HCT116 (cell line): ENCODE data around the gene MLYCD. TPM values are rescaled to one million over a fixed set of nuclear protein-coding genes. Genes with fewer than 3 reads are reported as not detected.

Experiments
- ATAC-seq: fragments of 200-7000 bp; cut with Tn5 transposase; 2 replicates; pipeline ENCODE4 v1.9.1; 2020; ENCODE audit warnings: mild to moderate bottlenecking, moderate library complexity
- BruUV-seq: library from RNA; stranded (reverse); fragments of 400-500 nt; replicated peaks from 2 replicates; lab custom pipeline; 2021; lab: Mats Ljungman, UMichigan
- CTCF ChIA-PET: fragments of 300-600 bp; sonication (Branson Sonifier 250); formaldehyde crosslinking; loops from one replicate; lab custom pipeline; 2021; ENCODE audit warnings: antibody characterized with exemption; lab: Charles Lee
- POLR2A ChIA-PET: fragments of 300-600, 350-600 bp; sonication (Branson Sonifier 250); formaldehyde crosslinking; loops from one replicate; lab custom pipeline; 2021; ENCODE audit warnings: antibody characterized with exemption; lab: Charles Lee
- RAD21 ChIA-PET, 2 experiments: fragments of 300-600 bp; sonication (Branson Sonifier 250); formaldehyde crosslinking; loops; one replicate each; lab custom pipeline; 2023; ENCODE audit warnings: low total read pairs in 2 of 2; ENCODE audit not compliant: uncharacterized antibody in 2 of 2, unreplicated experiment in 2 of 2, low non-redundant PET in 1 of 2; lab: Charles Lee
- DNase-seq: peaks from one replicate; pipeline ENCODE4 v3.0.0-alpha.2; 2010; ENCODE audit warnings: low read depth, low spot score
- H2AFZ ChIP-seq: fragments of 200-600 bp; shearing (Covaris generic), sonication (generic); 2 replicates; pipeline ENCODE4 v1.6.1; 2017; ENCODE audit warnings: low read depth, mixed run types, mixed read lengths, antibody characterized with exemption, low read length; ENCODE audit not compliant: poor library complexity, severe bottlenecking
- H3K27ac ChIP-seq: 2 replicates; pipeline ENCODE4 v1.5.1; 2012; ENCODE audit warnings: low read depth, low read length
- H3K27me3 ChIP-seq: fragments of 200-600 bp; sonication (generic); 2 replicates; pipeline ENCODE4 v1.6.1; 2016; ENCODE audit warnings: mixed run types, low read length, mixed read lengths; ENCODE audit not compliant: insufficient read depth
- H3K36me3 ChIP-seq, 2 experiments: fragments of 200-500 bp in 1 of 2; fragments of 200-600 bp in 1 of 2; sonication (Bioruptor generic) in 1 of 2; sonication (generic) in 1 of 2; 2 replicates each; pipeline versions ENCODE4 v1.5.1 to v1.6.1; 2014 to 2016; ENCODE audit warnings: low read length in 2 of 2, inconsistent platforms in 1 of 2, mixed read lengths in 1 of 2, mixed run types in 1 of 2; ENCODE audit not compliant: insufficient read depth in 2 of 2, control insufficient read depth in 1 of 2
- H3K4me1 ChIP-seq, 2 experiments: fragments of 200-600 bp in 1 of 2; sonication (generic) in 1 of 2; 2 replicates each; pipeline versions ENCODE4 v1.5.1 to v1.6.1; 2012 to 2017; ENCODE audit warnings: low read length in 2 of 2, inconsistent platforms in 1 of 2, mild to moderate bottlenecking in 1 of 2, mixed read lengths in 1 of 2, mixed run types in 1 of 2, moderate library complexity in 1 of 2; ENCODE audit not compliant: insufficient read depth in 2 of 2, control insufficient read depth in 1 of 2
- H3K4me2 ChIP-seq: fragments of 200-600 bp; sonication (generic); 2 replicates; pipeline ENCODE4 v1.6.1; 2017; ENCODE audit warnings: mixed run types, low read length, mixed read lengths
- H3K4me3 ChIP-seq, 2 experiments: fragments of 200-600 bp in 1 of 2; sonication (generic) in 1 of 2; replicated peaks in 1 of 2; 2 replicates each; pipeline ENCODE4 v1.5.1; 2011 to 2016; ENCODE audit warnings: low read length in 2 of 2, control low read depth in 1 of 2, low read depth in 1 of 2, mild to moderate bottlenecking in 1 of 2, mixed read lengths in 1 of 2, mixed run types in 1 of 2
- H3K79me2 ChIP-seq: fragments of 200-600 bp; sonication (generic); 2 replicates; pipeline ENCODE4 v1.6.1; 2017; ENCODE audit warnings: mild to moderate bottlenecking, mixed run types, low read length, moderate library complexity, mixed read lengths; ENCODE audit not compliant: insufficient read depth
- H3K9ac ChIP-seq: fragments of 200-600 bp; sonication (generic); 2 replicates; pipeline ENCODE4 v1.6.1; 2016; ENCODE audit warnings: low read length, mixed read lengths
- H3K9me2 ChIP-seq: fragments of 200-600 bp; sonication (generic), shearing (Covaris generic); 2 replicates; pipeline ENCODE4 v1.6.1; 2017; ENCODE audit warnings: mixed run types, mild to moderate bottlenecking, moderate library complexity; ENCODE audit not compliant: insufficient read depth
- H3K9me3 ChIP-seq, 2 experiments: fragments of 200-500 bp in 1 of 2; fragments of 200-600 bp in 1 of 2; sonication (Bioruptor generic) in 1 of 2; sonication (generic) in 1 of 2; 2 replicates each; pipeline ENCODE4 v1.6.1; 2014 to 2017; ENCODE audit warnings: low read length in 2 of 2, mixed read lengths in 2 of 2, inconsistent platforms in 1 of 2, low read depth in 1 of 2, mild to moderate bottlenecking in 1 of 2, mixed run types in 1 of 2, moderate library complexity in 1 of 2; ENCODE audit not compliant: control insufficient read depth in 1 of 2, insufficient read depth in 1 of 2
- H4K20me1 ChIP-seq: fragments of 200-600 bp; sonication (generic), shearing (Covaris generic); 2 replicates; pipeline ENCODE4 v1.6.1; 2017; ENCODE audit warnings: mixed run types, mild to moderate bottlenecking, moderate library complexity; ENCODE audit not compliant: insufficient read depth
- CBX3 ChIP-seq: IDR thresholded peaks from 2 replicates; pipeline ENCODE4 v1.6.1; 2012; ENCODE audit warnings: low read depth
- EGR1 ChIP-seq: IDR thresholded peaks from 2 replicates; pipeline ENCODE4 v1.6.1; 2012; ENCODE audit warnings: low read depth
- ELF1 ChIP-seq: IDR thresholded peaks from 2 replicates; pipeline ENCODE4 v1.6.1; 2012; ENCODE audit warnings: low read depth, borderline replicate concordance
- EZH2 ChIP-seq: fragments of 200-600 bp; sonication (generic); IDR thresholded peaks from 2 replicates; pipeline ENCODE4 v1.6.1; 2017; ENCODE audit warnings: antibody characterized with exemption, mixed run types
- FOSL1 ChIP-seq: IDR thresholded peaks from 2 replicates; pipeline ENCODE4 v1.6.1; 2012; ENCODE audit warnings: low read depth
- JUND ChIP-seq: IDR thresholded peaks from 2 replicates; pipeline ENCODE4 v1.6.1; 2012
- POLR2A ChIP-seq: IDR thresholded peaks from 2 replicates; pipeline ENCODE4 v1.7.0; 2011; ENCODE audit warnings: borderline replicate concordance; ENCODE audit not compliant: insufficient read depth, insufficient read length; ENCODE audit errors: extremely low read depth
- RAD21 ChIP-seq: IDR thresholded peaks from 2 replicates; pipeline ENCODE4 v1.6.1; 2012; ENCODE audit warnings: low read depth, mild to moderate bottlenecking
- TCF7L2 ChIP-seq: IDR thresholded peaks from 2 replicates; pipeline ENCODE4 v1.7.0; 2011; ENCODE audit warnings: borderline replicate concordance, inconsistent platforms; ENCODE audit not compliant: insufficient read depth, insufficient read length; ENCODE audit errors: extremely low read depth
- YY1 ChIP-seq: IDR thresholded peaks from 2 replicates; pipeline ENCODE4 v1.6.1; 2011; ENCODE audit warnings: low read length, low read depth, moderate library complexity, mild to moderate bottlenecking; ENCODE audit not compliant: insufficient replicate concordance; ENCODE audit errors: extremely low read depth
- intact Hi-C: fragments of 100-400 bp; cut with micrococcal nuclease; formaldehyde crosslinking; loops from 2 replicates; pipeline ENCODE4 v1.10.0; 2022
- total RNA-seq: library from RNA; stranded (reverse); gene quantifications from one replicate; pipeline ENCODE4 v1.2.1, GENCODE V29; 2021; ENCODE audit not compliant: unreplicated experiment
- TF ChIP-seq, protein P1 (sequence below), 3 experiments: fragments of 200-600 bp in 1 of 3; sonication (generic) in 1 of 3; IDR thresholded peaks in 2 of 3; conservative IDR thresholded peaks in 1 of 3; 2 replicates each; pipeline ENCODE4 v1.5.1; 2012 to 2017; ENCODE audit warnings: low read depth in 2 of 3, low read length in 2 of 3, antibody characterized with exemption in 1 of 3, borderline replicate concordance in 1 of 3, control low read depth in 1 of 3, mild to moderate bottlenecking in 1 of 3, mixed read lengths in 1 of 3, mixed run types in 1 of 3, moderate library complexity in 1 of 3; ENCODE audit not compliant: insufficient read depth in 1 of 3
- TF ChIP-seq, protein P2 (sequence below): IDR thresholded peaks from 2 replicates; pipeline ENCODE4 v1.6.1; 2012
- TF ChIP-seq, protein P3 (sequence below): IDR thresholded peaks from 2 replicates; pipeline ENCODE4 v1.6.1; 2011; ENCODE audit warnings: mild to moderate bottlenecking, low read length, moderate library complexity; ENCODE audit not compliant: insufficient replicate concordance; ENCODE audit errors: extremely low read depth

The MLYCD gene
- total RNA-seq, 1 experiment from 2014 or later, result 3.9 TPM

DNA sequence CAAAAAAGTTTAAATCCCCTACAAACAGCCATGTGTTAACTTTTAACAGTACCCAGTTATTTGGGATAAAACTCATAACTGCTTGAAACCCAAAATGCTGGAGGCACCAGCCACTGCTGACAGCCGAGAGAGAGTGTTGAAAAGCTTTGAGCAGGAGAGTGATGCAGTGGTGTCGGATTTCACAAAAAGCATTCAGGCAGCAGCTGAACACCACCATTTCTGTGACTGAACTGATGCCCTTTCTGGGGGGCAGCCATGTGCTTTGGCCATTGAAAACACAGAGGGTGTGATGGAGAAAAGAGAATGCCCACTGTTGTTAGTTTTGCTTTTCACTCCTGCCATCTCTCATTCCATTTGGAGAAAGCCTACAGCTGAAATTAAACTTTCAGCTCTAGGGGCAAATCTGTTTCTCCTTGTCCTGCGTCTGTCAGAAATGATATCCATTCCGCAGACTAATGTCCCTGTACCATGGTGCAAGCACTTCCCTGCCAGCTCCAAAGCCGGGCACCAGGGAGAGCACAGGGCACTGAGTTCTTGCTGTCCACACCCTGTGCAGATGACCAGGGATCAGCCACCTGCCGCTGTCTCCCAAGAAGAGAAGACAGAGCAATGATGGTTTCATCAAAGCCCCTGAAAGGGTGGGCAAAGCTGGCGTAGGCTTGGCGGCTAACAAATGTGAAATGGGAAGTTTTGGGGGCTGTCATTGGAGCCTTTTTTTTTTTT lies 16.6 kb upstream of the MLYCD start:
- TF ChIP-seq CBX3, result no peak
- no peak for TF ChIP-seq TCF7L2
- TF ChIP-seq EZH2, result no peak
- TF ChIP-seq, all 23 proteins: peak for 0
- CTCF ChIA-PET, result interaction anchor here (1.0 kb wide), 1 partner anchor 56 kb away, joined by 3 read pairs; no protein-coding TSS in a partner anchor
- H2AFZ ChIP-seq, result no peak overlapping the region

DNA sequence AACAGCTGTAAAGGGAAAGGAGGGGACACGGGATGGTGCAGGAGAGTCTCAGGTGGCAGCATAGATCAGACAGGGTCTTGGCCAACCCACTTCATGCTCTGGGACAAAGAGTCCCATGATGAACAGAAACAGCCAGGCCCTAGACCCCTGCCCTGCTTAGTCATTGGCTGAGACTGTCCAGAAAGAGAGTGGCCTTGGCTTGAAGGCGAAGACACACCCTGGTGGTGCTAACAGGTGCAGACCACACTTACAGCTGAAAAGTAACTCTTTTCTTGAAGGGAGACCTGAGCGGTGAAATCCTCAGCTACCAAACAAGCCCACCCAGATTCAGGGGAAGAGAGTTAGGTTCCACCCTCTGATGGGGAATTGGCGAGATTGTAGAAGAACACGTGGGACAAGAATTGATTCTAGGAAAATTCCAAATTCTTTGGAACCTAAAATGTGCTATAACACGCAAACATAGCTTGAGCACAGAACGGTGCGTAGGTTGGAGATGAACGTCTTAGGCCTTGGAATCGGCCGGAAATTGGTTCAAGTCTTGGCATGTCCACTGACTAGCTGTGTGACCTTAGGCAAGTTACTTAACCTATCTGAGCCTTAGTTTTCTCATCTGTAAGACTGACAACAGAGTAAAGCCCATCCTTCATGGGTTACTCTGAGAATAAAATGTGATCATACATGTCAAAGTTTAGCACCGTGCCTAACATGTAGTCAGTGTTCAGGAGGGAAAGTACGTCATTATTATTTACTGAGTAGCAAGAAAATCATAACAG lies 12.5 kb upstream of the MLYCD start:
- TF ChIP-seq, protein P1, sequence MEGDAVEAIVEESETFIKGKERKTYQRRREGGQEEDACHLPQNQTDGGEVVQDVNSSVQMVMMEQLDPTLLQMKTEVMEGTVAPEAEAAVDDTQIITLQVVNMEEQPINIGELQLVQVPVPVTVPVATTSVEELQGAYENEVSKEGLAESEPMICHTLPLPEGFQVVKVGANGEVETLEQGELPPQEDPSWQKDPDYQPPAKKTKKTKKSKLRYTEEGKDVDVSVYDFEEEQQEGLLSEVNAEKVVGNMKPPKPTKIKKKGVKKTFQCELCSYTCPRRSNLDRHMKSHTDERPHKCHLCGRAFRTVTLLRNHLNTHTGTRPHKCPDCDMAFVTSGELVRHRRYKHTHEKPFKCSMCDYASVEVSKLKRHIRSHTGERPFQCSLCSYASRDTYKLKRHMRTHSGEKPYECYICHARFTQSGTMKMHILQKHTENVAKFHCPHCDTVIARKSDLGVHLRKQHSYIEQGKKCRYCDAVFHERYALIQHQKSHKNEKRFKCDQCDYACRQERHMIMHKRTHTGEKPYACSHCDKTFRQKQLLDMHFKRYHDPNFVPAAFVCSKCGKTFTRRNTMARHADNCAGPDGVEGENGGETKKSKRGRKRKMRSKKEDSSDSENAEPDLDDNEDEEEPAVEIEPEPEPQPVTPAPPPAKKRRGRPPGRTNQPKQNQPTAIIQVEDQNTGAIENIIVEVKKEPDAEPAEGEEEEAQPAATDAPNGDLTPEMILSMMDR (IDR thresholded peaks at IDR 0.05 in 2 of 3, conservative IDR thresholded peaks at IDR 0.05 in 1 of 3; ENCODE audit: borderline replicate concordance in 1 of 3, insufficient read depth in 1 of 3, low read depth in 2 of 3, low read length in 2 of 3), result no peak
- TF ChIP-seq, protein P2, sequence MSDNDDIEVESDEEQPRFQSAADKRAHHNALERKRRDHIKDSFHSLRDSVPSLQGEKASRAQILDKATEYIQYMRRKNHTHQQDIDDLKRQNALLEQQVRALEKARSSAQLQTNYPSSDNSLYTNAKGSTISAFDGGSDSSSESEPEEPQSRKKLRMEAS, result no peak
- TF ChIP-seq YY1 (no peak), FOSL1 (no peak), ELF1 (no peak), CBX3 (no peak), RAD21 (no peak), POLR2A (no peak), JUND (no peak), TCF7L2 (no peak), EZH2 (no peak), EGR1 (no peak)
- TF ChIP-seq, protein P3, sequence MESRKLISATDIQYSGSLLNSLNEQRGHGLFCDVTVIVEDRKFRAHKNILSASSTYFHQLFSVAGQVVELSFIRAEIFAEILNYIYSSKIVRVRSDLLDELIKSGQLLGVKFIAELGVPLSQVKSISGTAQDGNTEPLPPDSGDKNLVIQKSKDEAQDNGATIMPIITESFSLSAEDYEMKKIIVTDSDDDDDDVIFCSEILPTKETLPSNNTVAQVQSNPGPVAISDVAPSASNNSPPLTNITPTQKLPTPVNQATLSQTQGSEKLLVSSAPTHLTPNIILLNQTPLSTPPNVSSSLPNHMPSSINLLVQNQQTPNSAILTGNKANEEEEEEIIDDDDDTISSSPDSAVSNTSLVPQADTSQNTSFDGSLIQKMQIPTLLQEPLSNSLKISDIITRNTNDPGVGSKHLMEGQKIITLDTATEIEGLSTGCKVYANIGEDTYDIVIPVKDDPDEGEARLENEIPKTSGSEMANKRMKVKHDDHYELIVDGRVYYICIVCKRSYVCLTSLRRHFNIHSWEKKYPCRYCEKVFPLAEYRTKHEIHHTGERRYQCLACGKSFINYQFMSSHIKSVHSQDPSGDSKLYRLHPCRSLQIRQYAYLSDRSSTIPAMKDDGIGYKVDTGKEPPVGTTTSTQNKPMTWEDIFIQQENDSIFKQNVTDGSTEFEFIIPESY, result no peak
- ChIA-PET RAD21 (no interaction called here), POLR2A (no interaction called here), CTCF (interaction anchor here (0.7 to 1.6 kb wide), 3 partner anchors 59 to 63 kb away, joined by 3 to 6 read pairs (median 4); no protein-coding TSS in a partner anchor)
- ATAC-seq, result no peak
- Histone ChIP-seq H3K79me2 (no peaks in the 10 kb centered on the region), H3K9ac (no peak overlapping the region), H3K27me3 (no peaks in the 10 kb centered on the region), H2AFZ (peak overlapping the region; percentile 70), H3K9me2 (no peaks in the 10 kb centered on the region), H3K27ac (no peak overlapping the region), H3K9me3 (no peaks in the 10 kb centered on the region), H4K20me1 (no peaks in the 10 kb centered on the region), H3K36me3 (no peaks in the 10 kb centered on the region), H3K4me2 (no peak overlapping the region), H3K4me1 (no peaks in the 10 kb centered on the region; a peak in 1 of 4 replicates), H3K4me3 (no peak overlapping the region)
- intact Hi-C loops, result no loop called here
- BruUV-seq, result no TSS peak
- no peak for DNase-seq

More for the DNA sequence above, 16.6 kb upstream of the MLYCD start:
- POLR2A ChIA-PET, result no interaction called here
- no peak overlapping the region for H3K27ac ChIP-seq
- BruUV-seq, result no TSS peak
- no peaks in the 10 kb centered on the region for H4K20me1 ChIP-seq
- no peaks in the 10 kb centered on the region for H3K36me3 ChIP-seq
- RAD21 ChIA-PET, result no interaction called here
- no peaks in the 10 kb centered on the region; a peak in 1 of 4 replicates for H3K4me1 ChIP-seq
- no peaks in the 10 kb centered on the region for H3K79me2 ChIP-seq
- DNase-seq, result no peak
- no peak for ATAC-seq
- H3K9me3 ChIP-seq, result no peaks in the 10 kb centered on the region
- no peak overlapping the region for H3K9ac ChIP-seq
- H3K4me3 ChIP-seq, result no peak overlapping the region
- no peaks in the 10 kb centered on the region for H3K9me2 ChIP-seq
- no peak overlapping the region for H3K4me2 ChIP-seq
- intact Hi-C loops, result no loop called here
- H3K27me3 ChIP-seq, result peaks cover 2% of the 10 kb centered on the region; the same call in 1 of the 2 replicates
